COR-L47 (cell line): ENCODE data around the gene TRPM3.
A peak's percentile ranks its signal among the peaks of the same experiment; 100 is the strongest.
"Not testable (repeated sequence)": the region's sequence is repeated elsewhere in the genome, so short reads cannot be mapped to it uniquely, and the experiment has no call there.

ENCODE experiments used
- DNase-seq: peaks from one replicate; lab custom pipeline; 2025; lab: John Stamatoyannopoulos, UW

The TRPM3 gene

DNA sequence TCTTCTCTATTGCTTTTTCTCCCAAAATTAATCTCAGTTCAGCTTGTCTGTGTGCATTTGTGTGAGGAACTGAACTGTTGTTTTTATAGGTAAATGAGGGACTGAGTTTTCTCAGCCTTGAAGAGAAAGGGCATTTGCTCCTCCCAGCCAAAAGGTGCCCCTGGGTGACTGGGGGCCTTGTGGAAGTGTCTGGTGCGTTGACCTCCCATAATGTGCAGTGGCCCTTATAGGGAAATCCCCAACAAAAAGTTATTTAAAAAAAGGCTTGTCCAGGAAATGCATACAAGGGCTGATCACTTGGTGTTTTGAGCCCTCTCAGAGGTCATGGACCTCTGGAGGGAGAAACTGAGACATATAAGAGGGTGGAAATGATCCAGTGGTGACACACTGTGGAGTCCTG is 467.3 kb downstream of the TRPM3 start:
- no peak for DNase-seq

DNA sequence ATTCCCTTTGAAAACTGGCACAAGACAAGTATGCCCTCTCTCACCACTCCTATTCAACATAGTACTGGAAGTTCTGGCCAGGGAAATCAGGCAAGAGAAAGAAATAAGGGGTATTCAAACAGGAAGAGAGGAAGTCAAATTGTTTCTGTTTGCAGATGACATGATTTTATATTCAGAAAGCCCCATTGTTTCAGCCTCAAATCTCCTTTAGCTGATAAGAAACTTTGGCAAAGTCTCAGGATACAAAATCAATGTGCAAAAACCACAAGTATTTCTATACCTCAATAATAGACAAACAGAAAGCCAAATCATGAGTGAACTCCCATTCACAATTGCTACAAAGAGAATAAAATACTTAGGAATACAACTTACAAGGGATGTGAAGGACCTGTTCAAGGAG is 476.8 kb downstream of the TRPM3 start:
- DNase-seq = not testable (repeated sequence)

DNA sequence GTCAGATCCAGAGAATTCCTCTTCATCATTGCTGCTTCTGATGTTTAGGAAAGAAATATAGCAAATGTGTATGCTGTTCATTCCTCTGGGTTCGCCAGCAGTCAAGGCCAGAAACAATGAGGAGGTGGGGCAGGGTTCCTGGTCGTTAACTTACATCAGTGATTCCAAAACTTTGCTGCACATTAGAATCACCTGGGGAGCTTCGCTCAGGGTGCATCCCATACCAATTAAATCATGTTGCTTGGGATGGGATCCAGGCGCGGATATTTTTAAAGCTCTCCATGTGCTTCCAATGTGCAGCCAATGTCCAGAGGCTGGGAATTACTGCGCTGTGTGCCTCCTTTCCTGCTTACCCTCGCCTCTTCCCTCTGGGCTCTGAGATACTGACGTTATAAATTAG is 479.1 kb downstream of the TRPM3 start:
- no peak for DNase-seq

DNA sequence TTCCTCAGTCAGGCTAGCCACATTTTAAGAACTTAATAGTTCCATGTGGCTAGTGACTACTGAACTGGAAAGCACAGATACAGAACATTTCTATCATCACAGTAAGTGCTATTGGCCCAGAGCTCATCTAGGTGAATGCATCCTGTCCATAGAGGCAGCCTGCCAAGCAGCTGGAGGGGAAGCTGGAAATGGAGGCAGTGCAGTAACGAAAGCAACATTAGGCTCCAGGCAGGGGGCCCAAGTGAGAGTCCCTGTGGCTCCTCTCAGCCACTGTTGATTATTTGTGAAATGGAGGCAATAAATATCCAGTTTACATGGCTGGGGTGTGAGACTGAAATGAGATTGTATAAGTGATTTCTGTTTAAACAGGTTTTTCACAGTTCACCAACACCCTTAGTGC is 479.8 kb downstream of the TRPM3 start:
- peak; percentile 75 for DNase-seq

DNA sequence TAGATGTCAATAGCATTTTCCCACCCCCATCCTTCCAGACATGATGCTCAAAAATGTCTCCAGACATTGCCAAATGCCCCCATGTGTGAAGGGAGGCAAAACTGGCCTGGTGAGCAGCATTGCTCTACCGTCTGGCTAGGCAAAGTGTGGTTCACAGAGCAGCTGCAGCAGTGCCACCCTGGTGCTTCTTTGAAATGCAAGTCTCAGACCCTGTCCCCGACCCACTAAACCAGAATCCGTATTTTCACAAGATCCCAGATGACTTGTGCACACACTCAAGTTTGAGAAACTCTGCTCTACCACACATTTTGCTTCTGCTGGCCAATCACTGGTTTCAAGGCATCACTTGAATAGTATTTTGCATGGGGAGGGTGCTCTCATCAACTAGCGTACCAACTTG is 480.4 kb downstream of the TRPM3 start:
- DNase-seq = no peak

DNA sequence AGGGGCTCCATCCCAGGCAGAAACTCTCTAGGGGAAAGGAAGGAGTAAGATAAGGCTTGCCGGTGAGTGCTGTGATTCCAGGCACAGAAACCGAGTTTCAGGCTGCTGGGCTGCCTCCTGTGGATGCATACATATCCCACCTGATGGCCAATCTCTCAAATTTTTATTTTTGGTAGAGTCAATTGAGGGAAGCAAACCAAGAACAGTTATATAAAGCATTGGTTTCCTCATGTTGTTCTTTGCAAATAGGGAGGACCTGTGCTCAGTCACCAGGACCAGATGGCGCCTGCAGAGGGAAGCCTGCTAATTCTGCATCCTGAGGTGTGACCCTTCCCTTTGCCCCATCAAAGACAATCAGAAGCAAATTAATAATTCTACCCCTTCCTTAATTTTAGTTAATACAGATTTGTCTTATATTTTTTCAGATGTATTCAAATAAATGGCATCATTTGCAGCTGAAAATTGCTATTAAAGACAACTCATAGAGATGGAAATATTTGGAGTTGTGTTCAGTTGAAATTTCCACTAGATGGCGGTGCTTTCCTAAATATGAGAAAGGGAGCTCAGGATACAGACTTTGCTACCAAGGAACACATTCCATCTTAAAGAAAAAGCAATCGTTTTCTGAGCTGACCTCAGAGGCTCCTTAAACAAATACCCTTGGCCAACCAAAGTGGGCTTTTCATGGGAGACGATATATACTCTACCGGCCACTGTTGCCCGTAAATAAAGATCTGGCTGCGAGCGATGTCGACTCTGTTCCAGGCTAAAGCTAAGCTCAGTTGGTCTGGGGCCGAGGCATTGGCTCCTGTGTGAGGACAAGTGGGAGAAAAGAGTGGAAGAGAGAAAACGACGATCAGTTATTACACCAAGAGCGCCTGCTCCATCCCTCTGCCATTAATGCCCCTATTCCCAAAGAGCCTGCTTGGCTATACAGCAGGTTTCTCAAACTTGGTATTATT is 481.3 kb downstream of the TRPM3 start:
- peak; percentile 64 for DNase-seq

DNA sequence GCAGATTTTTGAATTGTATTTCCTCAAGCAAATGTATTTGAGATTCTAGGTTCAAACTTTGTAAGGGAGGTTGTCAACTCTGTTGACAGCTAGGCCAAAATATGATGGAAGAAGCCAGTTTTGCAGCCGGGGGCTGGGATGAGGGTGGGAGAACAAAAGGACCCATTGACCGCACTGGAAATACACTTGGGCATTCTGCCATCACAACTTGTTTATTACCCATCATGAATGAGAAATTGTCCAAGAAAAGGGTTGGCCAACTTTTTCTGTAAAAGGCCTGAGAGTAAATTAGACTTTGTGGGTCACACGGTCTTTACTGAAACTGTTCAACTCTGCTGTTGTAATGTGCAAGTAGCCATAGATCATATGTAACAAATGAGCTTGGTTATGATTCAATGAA is 485.6 kb downstream of the TRPM3 start:
- DNase-seq = no peak

DNA sequence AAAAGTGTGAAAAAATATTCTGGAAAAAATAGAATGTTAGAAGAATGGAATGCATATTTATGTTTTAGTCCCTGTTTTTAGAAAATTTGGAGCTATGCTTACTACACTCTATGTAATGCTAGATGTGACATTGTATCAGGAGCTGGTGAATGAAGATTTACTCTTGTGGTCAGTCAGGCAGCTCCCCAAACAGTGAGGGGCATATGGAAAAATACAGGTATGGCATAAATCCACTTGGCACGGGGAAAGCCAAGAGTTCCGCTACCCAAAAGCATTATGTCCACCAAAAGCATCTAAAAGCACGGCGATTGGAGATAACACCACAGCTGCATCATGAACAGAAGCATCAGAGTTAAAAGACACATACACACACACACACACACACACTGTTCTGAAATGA is 486.7 kb downstream of the TRPM3 start:
- DNase-seq = no peak

DNA sequence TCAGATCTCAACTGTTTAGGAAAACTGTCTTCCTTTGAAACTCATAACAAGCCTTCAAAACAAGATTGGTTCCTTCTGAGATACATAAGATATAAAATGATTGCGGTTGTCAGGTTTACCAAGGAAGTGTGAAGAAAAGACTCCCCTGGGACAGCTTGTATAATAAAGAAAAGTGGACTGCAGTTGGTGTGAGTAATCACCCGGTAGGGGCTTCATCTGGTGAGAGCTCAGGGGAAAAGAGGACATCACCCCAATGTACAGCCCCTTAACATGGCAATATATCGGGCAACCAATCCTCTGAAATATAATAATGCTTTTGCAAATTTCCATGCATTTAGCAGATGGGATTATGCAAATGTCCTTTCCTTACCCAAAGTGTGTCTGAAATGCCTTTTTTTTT is 490.4 kb downstream of the TRPM3 start:
- DNase-seq = no peak

DNA sequence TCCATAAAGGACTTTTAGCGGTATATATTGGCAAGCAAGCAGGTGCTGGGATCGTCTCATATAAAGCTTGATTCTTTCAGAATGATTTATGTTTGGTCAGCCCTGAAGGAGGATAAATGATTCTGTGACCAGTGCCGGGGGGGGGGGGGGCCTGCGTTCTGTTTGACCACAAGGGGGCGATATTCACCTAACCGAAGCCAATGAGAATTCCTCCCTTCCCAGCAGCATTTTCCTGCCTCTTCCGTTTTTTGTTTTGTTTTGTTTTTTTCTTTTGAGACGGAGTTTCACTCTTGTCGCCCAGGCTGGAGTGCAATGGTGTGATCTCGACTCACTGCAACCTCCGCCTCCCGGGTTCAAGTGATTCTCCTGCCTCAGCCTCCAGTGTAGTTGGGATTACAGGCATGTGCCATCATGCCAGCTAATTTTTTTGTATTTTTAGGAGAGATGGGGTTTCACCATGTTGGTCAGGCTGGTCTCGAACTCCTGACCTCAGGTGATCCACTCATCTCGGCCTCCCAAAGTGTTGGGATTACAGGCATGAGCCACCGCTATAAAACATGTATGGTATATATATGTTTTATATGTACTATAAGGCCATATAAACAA is 492.2 kb downstream of the TRPM3 start:
- peak; percentile 41 for DNase-seq

DNA sequence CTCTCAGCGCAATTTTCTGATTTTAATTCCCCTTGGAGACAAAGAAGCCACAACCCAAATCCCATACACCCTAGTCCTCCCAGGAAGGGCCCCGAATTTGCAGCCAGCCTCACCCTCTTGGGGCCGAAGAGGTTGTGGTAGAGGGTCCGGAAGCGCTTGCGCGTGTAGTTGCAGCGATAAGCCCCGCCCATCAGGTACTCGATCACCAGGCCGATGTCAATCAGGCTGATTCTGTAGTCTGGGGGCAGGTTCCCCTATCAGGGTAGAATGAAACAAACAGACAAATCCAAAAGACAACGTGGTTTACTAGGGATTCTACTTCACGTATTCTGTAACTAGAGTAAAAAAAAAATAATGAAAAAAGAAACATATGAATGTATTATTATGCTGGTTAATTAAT is 496.3 kb downstream of the TRPM3 start:
- no peak for DNase-seq

DNA sequence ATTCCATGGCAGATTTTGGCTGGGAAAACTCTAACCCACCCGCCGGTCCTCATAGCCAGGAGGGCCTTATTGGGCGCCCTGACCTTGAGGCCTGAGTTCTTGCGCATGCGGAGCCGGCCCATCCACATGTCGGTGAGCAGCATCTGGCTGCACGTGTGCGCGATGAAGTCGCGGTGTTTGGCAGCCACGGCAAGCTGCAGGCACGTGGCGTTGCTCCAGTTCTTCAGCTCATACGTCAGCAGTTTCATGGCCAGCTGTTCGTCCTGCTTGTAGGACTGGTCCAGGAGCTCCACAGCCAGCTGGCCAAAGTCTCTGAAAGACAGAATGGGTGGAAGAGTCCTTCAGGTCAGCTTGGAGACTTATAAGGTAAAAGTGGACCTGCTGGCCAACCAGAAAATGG is 502.6 kb downstream of the TRPM3 start:
- no peak for DNase-seq

DNA sequence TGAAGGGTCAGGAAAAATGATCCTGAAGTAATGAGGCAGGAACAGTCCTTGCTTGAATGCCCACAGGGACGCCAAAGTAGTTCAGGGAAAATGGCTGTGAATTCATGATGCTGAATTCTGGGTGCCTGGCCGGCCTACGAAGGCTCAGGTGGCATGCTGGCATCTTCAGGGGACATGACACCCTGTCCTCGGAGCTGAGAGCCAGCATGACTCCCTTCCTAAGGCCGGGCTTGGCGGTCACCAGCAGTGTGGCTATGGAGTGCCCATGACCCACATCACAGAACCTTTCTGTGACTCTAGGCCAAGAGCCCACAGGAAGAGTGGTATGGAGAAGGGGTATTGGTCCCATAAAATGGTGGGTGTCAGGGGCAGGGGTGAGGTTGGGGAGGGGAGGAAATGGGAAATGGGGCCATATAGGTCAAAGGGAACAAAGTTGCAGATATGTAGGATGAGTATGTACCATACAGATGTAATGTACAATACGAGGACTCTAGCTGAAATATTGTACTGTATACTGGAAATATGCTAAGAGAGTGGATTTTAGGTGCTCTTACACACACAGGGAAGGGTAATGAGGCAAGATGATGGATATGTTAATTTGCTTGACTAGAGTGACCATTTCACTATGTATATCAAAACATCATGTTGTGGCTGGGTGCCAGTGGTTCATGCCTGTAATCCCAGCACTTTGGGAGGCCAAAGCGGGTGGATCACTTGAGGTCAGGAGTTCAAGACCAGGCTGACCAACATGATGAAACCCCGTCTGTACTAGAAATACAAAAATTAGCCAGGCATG is 504.2 kb downstream of the TRPM3 start:
- DNase-seq = no peak

DNA sequence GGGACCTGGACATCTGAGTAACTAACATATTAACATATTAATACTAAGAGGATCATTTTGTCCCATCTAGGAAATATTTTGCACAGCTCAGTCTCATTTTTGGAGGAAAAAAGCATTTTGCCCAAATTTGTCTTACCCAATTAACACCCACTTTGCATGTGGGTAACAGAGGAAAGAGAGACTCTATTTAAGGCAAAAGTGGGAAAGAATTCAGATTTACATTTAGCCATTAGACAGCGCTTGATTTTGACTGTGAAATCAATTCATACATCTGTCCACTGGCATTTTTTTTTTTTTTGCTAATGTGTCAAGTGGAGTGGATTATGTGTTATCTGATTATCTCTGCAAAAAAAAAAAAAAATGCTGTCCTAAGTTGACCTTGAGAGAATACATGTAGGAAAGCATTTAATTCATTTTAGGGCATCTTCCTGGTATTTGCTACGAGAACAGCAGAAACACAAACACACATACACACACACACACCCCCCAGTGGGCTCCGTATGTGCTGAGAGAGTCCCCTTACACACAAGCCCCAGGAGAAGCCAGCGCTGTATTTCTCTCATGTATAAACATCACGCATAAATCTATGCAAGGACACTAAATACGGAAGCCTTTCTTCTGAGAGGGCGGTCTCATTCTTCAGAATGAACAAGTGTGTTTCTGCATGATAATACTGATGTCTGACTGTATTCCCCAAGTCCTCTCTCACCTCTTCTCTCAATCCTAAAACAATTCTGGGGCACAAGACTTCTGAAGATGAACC is 505.0 kb downstream of the TRPM3 start:
- no peak for DNase-seq

DNA sequence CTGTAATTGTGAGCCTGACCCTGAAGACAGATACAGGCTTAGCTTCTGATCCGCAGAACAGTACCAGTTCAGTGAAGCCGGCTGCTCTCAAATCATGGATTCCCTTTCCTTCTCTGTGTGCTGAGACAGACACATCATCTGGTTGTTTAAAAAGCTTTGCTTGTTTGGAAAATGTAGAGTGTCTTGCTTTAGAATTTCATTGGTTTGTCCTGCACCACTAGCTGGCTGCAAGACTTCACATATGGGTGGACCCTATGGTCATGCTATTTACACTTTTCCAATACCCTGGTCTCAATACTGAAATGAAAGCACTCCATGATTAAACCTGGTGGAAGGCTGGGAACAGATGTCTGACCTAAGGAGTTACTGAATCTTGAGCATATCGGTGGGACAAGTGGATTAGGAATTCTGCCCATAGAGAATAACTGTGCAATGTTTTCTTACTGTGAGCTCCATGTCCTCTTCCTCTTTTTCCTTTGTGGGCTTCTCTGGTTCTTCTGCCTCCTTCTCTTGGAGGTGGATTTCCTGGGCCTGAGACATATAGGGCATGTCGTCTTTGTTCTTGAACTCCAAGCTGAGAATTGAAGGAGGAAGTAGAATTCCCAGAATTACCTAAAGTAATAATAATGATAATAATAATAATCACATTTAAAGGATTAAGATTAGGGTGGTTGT is 505.8 kb downstream of the TRPM3 start:
- DNase-seq = no peak

DNA sequence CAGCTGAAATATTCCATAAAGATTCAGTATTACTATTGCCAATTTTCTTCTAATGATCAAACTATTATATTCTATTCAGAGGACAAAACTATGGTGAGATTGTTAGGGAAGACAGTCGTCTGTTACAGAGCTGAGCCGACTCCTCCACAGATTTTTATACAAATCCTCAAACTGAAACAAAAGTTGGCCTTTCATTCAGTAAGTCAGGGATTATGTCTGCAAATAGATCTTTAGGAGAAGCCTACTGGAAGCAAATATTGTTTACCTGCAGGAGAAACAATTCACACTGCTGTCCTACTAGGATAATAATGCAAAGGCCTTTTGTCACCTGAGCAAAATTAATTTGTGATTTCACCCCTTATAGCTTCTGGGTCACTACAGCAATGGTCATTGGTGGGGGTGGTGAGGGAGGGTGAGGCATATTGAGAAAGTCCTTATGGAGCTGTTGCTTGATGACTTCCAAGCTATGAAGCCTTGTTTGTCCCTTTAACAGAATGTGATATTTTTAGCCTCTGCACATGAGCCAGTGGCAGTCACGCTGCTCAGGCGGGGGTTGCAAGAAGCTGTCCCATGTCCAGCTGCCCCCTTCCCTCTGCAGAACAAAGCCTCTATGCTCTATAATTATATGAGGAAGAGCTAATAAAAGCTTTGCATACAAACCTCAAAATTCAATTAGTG is 506.5 kb downstream of the TRPM3 start:
- no peak for DNase-seq

DNA sequence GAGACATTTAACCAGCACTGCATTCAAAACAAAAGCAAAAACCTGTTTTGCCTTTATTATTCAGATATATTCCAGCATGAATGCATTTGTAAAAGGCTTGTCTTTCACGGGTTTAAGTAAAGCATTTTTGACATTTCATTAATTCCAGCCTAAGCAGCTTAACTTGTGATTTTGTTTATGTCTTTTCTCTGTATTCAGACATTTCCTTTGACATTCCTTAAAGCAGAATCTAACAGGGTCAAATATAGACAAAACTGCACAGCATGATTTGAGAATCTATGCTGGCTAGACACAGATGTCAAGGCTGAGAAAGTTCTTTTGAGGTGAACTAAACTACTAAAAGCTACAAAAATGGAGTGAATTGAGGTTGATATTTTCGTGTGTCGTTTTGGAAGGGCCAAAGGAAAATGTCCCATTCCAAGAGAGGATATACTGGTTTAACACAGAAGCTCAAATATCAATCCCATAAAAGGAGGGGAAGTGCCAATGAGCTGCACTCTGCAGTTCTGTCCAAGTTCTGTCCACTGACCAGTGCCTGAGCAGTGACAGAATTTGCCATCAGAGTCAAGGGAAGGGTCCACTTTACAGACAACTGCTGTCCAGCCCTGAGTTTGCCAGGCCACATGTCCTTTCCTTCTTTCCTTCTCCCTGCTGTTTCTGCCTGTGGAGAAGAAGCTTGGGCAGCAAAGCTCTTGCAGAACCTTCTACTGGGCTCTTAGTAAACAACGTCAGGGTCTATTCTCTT is 508.2 kb downstream of the TRPM3 start:
- DNase-seq = no peak

DNA sequence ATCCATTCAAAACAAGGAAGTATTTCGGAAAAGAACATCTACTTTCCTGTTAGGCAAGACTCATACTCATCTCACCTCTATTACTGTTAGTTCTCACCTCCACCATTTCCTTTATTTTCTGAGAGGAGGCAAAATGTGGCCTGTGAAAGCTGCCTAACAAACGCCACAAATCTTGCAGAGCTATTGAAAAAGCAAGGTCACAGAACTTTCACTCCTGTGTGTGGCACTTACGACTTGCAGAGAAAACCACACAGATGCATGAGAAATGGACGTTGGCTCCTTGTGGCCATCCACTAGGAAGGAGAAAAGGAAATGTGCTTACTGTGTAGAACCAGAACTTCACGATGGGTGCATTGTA is 511.2 kb downstream of the TRPM3 start:
- DNase-seq = no peak

DNA sequence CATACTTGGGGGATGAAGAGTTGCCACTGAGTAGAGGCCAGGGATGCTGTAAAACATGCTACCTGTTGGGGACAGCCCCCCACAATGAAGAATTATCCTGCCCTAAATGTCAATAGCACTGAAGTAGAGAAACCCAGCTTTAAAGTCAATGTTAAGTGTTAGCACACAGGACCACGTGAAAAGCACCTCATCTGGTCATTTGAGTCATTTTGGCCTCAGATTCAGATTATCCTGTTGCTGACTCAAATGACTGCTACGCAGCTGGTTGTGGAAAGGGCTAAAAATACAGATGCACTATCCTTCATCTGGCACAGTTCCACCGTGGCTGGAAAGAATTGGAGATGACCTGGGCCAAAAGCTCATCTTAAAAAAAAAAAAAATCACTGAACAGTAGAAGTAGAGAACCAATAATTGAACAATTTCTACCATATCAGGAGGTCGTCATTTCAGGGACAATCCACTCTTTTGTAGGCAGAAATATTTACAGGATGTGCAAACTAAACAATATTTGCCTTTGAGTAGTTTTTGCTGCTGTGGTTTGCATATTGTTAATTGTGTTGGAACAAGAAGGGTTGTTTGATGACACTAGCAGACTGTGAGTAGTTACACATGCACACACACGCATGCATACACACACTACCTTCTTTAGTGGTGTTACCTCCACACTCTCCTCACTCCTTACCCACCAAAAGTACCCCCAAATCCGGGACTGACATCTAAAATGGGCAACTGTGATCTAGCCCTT is 511.7 kb downstream of the TRPM3 start:
- DNase-seq = no peak

DNA sequence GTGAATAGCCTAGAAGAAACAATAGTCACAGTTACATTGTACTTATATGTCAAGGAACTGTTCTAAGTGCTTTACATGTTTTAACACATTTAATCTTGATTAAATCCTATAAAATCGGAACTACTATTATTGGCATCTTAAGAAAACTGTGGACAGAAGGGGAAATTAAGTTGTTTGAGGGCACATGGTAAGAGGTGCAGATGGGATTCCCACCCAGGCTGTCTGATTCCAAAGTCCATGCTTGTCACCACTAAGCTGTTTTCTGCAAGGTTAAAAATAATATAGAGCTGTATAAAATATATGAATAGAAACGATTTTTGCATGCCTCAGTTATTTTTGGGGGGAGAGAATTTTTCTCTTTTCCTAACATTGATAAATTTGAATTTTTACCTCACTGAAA is 512.4 kb downstream of the TRPM3 start:
- DNase-seq = no peak
